Keratinocyte (primary cell): ENCODE data around the gene STUB1.
A peak's percentile ranks its signal among the peaks of the same experiment; 100 is the strongest.

ENCODE experiments used
- CTCF ChIP-seq, 3 experiments: IDR thresholded peaks in 1 of 3; conservative IDR thresholded peaks in 1 of 3; optimal IDR thresholded peaks in 1 of 3; 2 replicates in 2 of 3; 3 replicates in 1 of 3; pipeline versions ENCODE3 to v1.5.1; 2011; ENCODE audit warnings: low read length in 3 of 3, mild to moderate bottlenecking in 3 of 3, moderate library complexity in 2 of 3, control low read depth in 1 of 3, inconsistent platforms in 1 of 3; ENCODE audit not compliant: insufficient read depth in 2 of 3; ENCODE audit errors: extremely low read depth in 1 of 3
- EZH2 ChIP-seq: IDR thresholded peaks from one replicate; pipeline ENCODE4 v1.6.1; 2012; ENCODE audit warnings: inconsistent platforms, mild to moderate bottlenecking, low read length, moderate library complexity

GRCh38 chr16:667780-668518, 12.3 kb upstream of the STUB1 start, which contains the start of gene RHOT2:
- TF ChIP-seq CTCF (optimal IDR thresholded peaks at IDR 0.05 in 1 of 3, IDR thresholded peaks at IDR 0.05 in 1 of 3, conservative IDR thresholded peaks at IDR 0.05 in 1 of 3; ENCODE audit: extremely low read depth in 1 of 3, insufficient read depth in 2 of 3, low read length in 3 of 3) (peak; percentile 53 to 91 (median 69)), EZH2 (no peak)
